Islet of Langerhans (tissue), 1 donor: Measurements from ENCODE around the gene AFAP1L2.
"Not testable (repeated sequence)": the region's sequence is repeated elsewhere in the genome, so short reads cannot be mapped to it uniquely, and the experiment has no call there.

Experiments
- FAIRE-seq: peaks from one replicate; lab custom pipeline; 2011; peaks lifted over from hg19 to GRCh38; lab: Jason Lieb, UNC

The AFAP1L2 gene

DNA sequence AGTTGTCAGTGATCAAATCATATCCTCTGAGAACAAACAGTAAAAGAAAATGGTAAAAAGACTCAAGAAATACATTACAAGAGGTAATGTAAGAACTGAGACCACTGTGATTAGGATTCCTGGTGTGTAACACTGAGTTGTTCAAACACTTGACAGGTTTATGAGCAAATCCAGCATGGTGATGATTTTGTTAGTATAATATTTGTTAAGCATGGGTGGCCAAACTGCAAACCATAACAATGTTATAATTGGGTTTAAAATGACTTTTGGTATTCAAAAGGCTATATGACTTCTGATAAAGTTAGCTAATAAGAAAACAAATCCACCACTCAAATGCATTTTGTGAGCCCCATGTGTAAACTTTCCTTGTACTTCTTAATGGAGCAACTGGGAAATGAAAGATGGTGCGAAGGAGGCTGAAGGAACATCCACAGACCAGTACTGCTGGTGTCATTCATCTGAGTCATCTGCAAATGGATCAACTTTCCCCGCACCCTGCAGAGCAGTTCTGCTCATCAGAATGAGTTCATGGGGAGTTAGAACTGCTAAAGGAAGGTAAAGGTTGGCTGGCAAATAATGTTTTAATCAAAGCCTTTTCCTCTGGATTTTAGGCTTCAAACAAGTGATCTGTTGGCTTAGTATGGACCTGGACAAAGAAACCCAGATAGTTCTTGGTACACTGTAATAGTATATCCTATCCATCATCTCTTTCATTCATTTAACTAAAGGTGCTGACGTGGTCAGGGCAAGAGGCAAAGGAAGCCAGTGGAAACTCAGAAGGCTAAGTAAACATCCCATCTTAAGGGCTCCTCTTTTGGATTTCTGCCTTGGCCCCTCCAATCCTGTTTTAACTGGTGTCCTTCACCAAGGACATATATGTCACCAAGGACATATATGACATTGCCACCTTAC is 45.0 kb downstream of the AFAP1L2 start:
- FAIRE-seq, result no peak

GRCh38 chr10:114357515-114357996 is 46.7 kb downstream of the AFAP1L2 start:
- no peak for FAIRE-seq

- FAIRE-seq, result no peak
These were observed 47.4 kb downstream of the AFAP1L2 start for GRCh38 chr10:114356751-114357514.

GRCh38 chr10:114356126-114356525 is 48.2 kb downstream of the AFAP1L2 start:
- no peak for FAIRE-seq

DNA sequence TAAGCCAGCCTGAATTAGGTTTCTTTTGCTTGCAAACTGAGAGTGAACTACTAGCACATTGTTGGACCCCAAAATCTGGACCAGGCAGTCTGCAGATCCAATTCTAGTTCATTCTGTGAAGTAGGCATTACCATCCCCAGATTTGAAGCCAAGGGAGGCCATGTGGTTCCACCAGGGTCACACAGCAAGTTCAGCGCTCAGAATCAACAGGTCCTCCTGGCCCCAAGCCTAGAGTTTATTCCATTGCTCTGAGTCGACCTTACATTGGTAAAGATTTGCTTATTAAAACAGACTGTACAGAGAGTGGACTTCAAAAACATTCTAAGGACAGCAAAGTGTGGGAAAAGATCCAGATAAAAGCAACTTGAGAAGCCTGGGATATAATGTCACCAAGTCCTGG is 50.9 kb downstream of the AFAP1L2 start:
- FAIRE-seq, result no peak

DNA sequence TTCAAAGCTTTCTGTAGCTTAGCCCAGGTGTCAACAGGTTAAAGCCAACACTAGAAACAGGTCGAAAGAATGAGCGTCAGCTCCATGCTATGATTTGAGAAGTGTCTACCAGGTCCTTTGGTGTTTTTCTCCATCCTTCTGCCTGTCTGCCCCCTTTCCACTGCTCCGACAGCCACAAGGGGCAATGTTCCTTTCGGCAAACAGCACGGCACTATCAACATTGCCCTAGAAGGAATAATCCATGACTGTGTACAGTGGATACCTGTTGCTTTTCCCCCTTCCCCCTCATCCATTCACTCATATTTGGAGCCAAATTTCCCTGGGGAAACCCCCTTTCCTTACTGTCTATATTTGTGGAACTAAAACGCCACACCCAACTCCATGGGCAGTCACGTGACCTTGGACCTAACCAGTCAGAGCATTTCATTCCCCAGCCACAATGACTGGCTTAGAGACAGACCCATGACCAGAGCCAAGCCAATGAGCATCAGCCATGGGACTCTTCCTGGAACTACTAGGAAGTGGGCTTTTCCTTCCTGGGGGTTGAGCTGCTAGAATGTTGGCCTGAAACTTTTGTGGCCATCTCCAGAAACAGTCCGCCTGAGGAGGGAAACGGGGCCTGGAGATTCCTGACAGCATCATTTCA is 51.5 kb downstream of the AFAP1L2 start:
- FAIRE-seq, result no peak

- FAIRE-seq, result no peak
These were observed 53.6 kb downstream of the AFAP1L2 start for GRCh38 chr10:114350751-114351150.

- FAIRE-seq, result no peak
These were observed 54.6 kb downstream of the AFAP1L2 start for GRCh38 chr10:114349522-114350215.

- FAIRE-seq, result not testable (repeated sequence)
These were observed 55.2 kb downstream of the AFAP1L2 start for GRCh38 chr10:114349071-114349470.

DNA sequence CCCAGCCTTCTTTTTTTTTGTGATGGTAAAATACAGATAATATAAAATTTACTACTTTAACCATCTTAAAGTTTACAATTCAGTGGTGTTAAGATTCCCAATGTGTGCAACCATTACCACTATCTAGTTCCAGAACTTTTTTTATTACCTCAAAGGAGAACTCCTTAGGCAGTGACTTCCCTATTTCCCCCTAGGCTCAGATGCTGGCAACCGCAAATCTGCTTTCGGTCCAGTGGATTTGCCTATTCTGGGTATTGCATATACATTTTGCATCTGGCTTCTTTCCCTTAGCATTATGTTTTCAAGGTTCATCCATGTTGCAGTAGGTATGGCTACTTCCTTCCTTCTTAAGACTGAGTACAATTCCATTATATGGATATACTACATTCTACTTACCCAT is 56.5 kb downstream of the AFAP1L2 start:
- FAIRE-seq, result no peak

DNA sequence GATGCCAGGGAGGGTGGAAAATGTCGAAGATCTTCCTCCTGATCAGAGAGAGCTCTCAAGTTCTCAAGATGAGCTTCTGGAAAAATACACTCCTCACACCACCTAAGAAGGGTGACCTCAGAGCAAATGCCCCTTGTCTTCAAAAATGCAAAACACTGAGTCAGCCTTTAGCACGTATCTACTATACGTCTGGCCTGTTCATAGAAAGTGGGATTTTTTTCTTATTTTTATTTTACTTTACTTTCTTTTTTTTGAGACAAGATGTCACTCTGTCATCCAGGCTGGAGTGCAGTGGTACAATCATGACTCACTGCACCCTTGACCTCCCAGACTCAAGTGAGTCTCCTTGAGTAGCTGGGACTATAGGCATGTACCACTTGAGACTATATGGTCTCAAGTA is 57.1 kb downstream of the AFAP1L2 start:
- no peak for FAIRE-seq

- FAIRE-seq, result no peak
These were observed 57.9 kb downstream of the AFAP1L2 start for GRCh38 chr10:114346176-114347031.

DNA sequence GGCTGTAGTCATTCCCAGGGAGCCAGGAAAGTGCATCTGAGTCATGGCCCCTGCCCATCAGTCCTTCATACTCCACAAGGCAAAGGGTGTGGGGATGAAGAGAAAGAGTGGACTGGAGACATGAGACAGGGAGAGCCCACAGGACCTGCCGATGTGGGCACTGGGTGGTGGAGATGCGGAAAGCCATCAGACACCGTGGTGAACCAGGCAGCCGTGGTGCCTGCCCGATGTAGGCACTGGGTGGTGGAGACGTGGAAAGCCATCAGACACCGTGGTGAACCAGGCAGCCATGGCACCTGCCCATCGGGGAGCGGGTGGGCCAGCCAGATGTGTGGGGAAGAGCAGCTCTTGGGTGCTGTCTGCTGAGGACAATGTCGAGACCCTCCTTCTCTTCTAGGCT is 58.6 kb downstream of the AFAP1L2 start:
- FAIRE-seq, result no peak

- no peak for FAIRE-seq
These were observed 60.4 kb downstream of the AFAP1L2 start for GRCh38 chr10:114343623-114344505.

GRCh38 chr10:114342976-114343375 is 61.3 kb downstream of the AFAP1L2 start:
- no peak for FAIRE-seq

- no peak for FAIRE-seq
These were observed 63.5 kb downstream of the AFAP1L2 start for GRCh38 chr10:114340816-114341215.

- no peak for FAIRE-seq
These were observed 66.5 kb downstream of the AFAP1L2 start for GRCh38 chr10:114337510-114338462.

DNA sequence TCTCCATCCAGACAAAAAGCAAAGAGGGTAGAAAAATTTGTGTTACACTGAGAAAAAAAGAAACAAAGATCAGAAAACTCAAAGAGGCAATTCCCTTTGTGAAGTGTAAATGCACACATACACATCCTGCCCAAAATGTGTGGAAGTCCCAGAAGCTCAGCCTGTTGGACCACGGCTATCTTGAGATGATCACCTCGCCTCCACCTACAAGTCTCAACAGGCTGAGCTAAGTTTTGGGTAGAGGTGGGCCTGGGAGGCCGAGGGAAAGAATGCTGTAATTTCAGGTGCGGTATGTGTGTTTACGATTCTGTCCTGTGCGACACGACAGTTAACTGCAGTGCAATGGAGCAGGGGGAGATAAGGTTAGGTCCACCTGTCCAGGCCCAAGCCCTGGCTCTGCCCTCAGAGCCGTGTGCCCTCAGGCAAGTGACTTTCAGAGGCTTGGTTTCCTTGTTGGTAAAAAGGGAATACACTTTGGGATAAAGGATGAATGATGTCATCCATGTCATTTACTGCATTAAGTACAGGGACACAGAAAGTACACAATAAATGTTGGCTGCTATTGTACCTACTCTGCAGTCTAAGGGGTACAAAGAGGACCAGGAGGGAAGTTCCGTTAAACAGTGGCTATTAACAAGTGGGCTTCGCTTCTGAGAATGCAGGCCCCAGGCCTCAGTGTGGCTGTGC is 67.3 kb downstream of the AFAP1L2 start:
- FAIRE-seq, result no peak
